Neural progenitor cell (in vitro differentiated cells): Measurements from ENCODE around the gene EP400. TPM values are rescaled to one million over a fixed set of nuclear protein-coding genes. Genes with fewer than 3 reads are reported as not detected.

Source experiments
- DNase-seq: peaks from one replicate; pipeline ENCODE4 v3.0.0-alpha.2; 2016; ENCODE audit warnings: low spot score
- H2AFZ ChIP-seq: fragments of 200-600 bp; sonication (generic); replicated peaks from 2 replicates; pipeline ENCODE4 v1.6.1; 2016; ENCODE audit warnings: antibody characterized with exemption
- H3F3A ChIP-seq: fragments of 200-600 bp; sonication (generic); 2 replicates; pipeline ENCODE4 v1.6.1; 2016; ENCODE audit warnings: antibody characterized with exemption, low read depth
- H3K27ac ChIP-seq: fragments of 200-600 bp; sonication (generic); 2 replicates; pipeline ENCODE4 v1.5.1; 2016; ENCODE audit warnings: mild to moderate bottlenecking
- H3K27me3 ChIP-seq: fragments of 200-600 bp; sonication (generic); 2 replicates; pipeline ENCODE4 v1.6.1; 2016; ENCODE audit warnings: mild to moderate bottlenecking, moderate library complexity
- H3K36me3 ChIP-seq: fragments of 200-600 bp; sonication (generic); 2 replicates; pipeline ENCODE4 v1.5.1; 2016
- H3K4me1 ChIP-seq: fragments of 200-600 bp; sonication (generic); 2 replicates; pipeline ENCODE4 v1.6.1; 2016; ENCODE audit warnings: mixed run types
- H3K4me2 ChIP-seq: fragments of 200-600 bp; sonication (generic); 2 replicates; pipeline ENCODE4 v1.6.1; 2016
- H3K4me3 ChIP-seq: fragments of 200-600 bp; sonication (generic); 2 replicates; pipeline ENCODE4 v1.5.1; 2016
- H3K79me2 ChIP-seq: fragments of 200-600 bp; sonication (generic); 2 replicates; pipeline ENCODE4 v1.6.1; 2016; ENCODE audit warnings: low read depth
- H3K9ac ChIP-seq: fragments of 200-600 bp; sonication (generic); 2 replicates; pipeline ENCODE4 v1.6.1; 2016
- H3K9me3 ChIP-seq: fragments of 200-600 bp; sonication (generic); 2 replicates; pipeline ENCODE4 v1.5.1; 2016; ENCODE audit warnings: low read depth
- H4K20me1 ChIP-seq: fragments of 200-600 bp; sonication (generic); 2 replicates; pipeline ENCODE4 v1.6.1; 2016; ENCODE audit warnings: low read depth
- H3K27ac Mint-ChIP-seq: 3 replicates; pipeline ENCODE4 v1.8.0; 2021; ENCODE audit warnings: mixed read lengths
- H3K27me3 Mint-ChIP-seq: 2 replicates; pipeline ENCODE4 v1.8.0; 2022; ENCODE audit warnings: low read depth, mild to moderate bottlenecking, inconsistent platforms, moderate library complexity, mixed read lengths; ENCODE audit not compliant: insufficient read depth
- H3K36me3 Mint-ChIP-seq: 3 replicates; pipeline ENCODE4 v1.8.0; 2021; ENCODE audit warnings: mixed read lengths
- H3K4me1 Mint-ChIP-seq: 3 replicates; pipeline ENCODE4 v1.8.0; 2021; ENCODE audit warnings: mixed read lengths
- H3K4me3 Mint-ChIP-seq: 3 replicates; pipeline ENCODE4 v1.8.0; 2021; ENCODE audit warnings: mild to moderate bottlenecking, moderate library complexity, mixed read lengths
- H3K9me3 Mint-ChIP-seq: 3 replicates; pipeline ENCODE4 v1.8.0; 2020; ENCODE audit warnings: mixed read lengths
- CTCF ChIP-seq: fragments of 200-600 bp; sonication (generic); IDR thresholded peaks from 2 replicates; pipeline ENCODE4 v1.5.1; 2017; ENCODE audit warnings: antibody characterized with exemption, mild to moderate bottlenecking
- EZH2 ChIP-seq: fragments of 200-600 bp; sonication (generic); IDR thresholded peaks from 2 replicates; pipeline ENCODE4 v1.6.1; 2017; ENCODE audit warnings: antibody characterized with exemption, mild to moderate bottlenecking, moderate library complexity
- EZH2phosphoT487 ChIP-seq: fragments of 200-600 bp; sonication (generic); IDR thresholded peaks from 2 replicates; pipeline ENCODE4 v1.6.1; 2017; ENCODE audit warnings: antibody characterized with exemption
- total RNA-seq: library from RNA; depleted of rRNA; stranded (reverse); fragments of >200 nt; gene quantifications from 2 replicates; pipeline ENCODE4 v1.2.3, GENCODE V29; 2015; ENCODE audit warnings: low replicate concordance

EP400 gene
- total RNA-seq, 1 donor from 2014 or later = 16.3 TPM

- H3K27me3 ChIP-seq = no peaks in the 10 kb centered on the region
- no peak overlapping the region for H3K4me3 ChIP-seq
- H3K79me2 ChIP-seq = peaks cover 89% of the 10 kb centered on the region
- DNase-seq = no peak
- peaks cover 4% of the 10 kb centered on the region for H3K36me3 ChIP-seq
- peaks cover 7% of the 10 kb centered on the region for H3K4me1 Mint-ChIP-seq
- no peak overlapping the region for H2AFZ ChIP-seq
- TF ChIP-seq EZH2 = no peak
- TF ChIP-seq CTCF = no peak
- TF ChIP-seq EZH2phosphoT487 = no peak
- no peak overlapping the region for H3K4me2 ChIP-seq
- H3K4me3 Mint-ChIP-seq = no peak overlapping the region
- H3K4me1 ChIP-seq = no peaks in the 10 kb centered on the region
- H3K27ac Mint-ChIP-seq = no peak overlapping the region
- peaks cover 68% of the 10 kb centered on the region for H4K20me1 ChIP-seq
- no peaks in the 10 kb centered on the region for H3K9me3 ChIP-seq
- no peak overlapping the region for H3K27ac ChIP-seq
- no peaks in the 10 kb centered on the region for H3F3A ChIP-seq
- H3K9me3 Mint-ChIP-seq = no peaks in the 10 kb centered on the region
- H3K36me3 Mint-ChIP-seq = peaks cover 10% of the 10 kb centered on the region
- H3K27me3 Mint-ChIP-seq = no peaks in the 10 kb centered on the region
- no peak overlapping the region for H3K9ac ChIP-seq
Observed at GRCh38 chr12:131963381-131963780, 13.6 kb downstream of the EP400 start.

DNA sequence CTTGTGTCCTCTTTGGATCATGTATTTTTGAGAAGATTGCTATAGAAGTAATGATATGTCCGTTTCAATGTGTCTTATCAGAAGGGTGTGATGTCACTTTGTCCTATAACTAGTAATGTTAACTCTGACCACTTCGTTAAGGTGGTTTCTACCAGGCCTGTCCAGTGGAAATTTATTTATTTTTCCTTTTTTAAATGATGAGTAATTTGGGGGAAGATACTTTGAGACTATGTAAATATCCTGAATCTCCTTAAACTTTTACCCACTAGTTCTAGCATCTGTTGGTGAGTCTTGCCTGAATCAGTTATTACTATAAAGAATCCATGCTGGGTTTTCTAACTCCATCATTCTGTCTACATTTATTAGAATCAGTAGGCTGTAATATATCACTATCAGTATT is 15.3 kb downstream of the EP400 start:
- no peak overlapping the region for H3K4me3 ChIP-seq
- H3K4me3 Mint-ChIP-seq = no peak overlapping the region
- H3K36me3 Mint-ChIP-seq = peaks cover 10% of the 10 kb centered on the region
- DNase-seq = no peak
- H3K27me3 ChIP-seq = no peaks in the 10 kb centered on the region
- H3K4me1 ChIP-seq = no peaks in the 10 kb centered on the region
- H3K36me3 ChIP-seq = peaks cover 4% of the 10 kb centered on the region
- H3K9me3 ChIP-seq = no peaks in the 10 kb centered on the region
- TF ChIP-seq EZH2 = no peak
- no peak for TF ChIP-seq EZH2phosphoT487
- no peak for TF ChIP-seq CTCF
- H3K27me3 Mint-ChIP-seq = peaks cover 2% of the 10 kb centered on the region
- no peak overlapping the region for H3K27ac Mint-ChIP-seq
- H3K4me2 ChIP-seq = no peak overlapping the region
- no peak overlapping the region for H2AFZ ChIP-seq
- peaks cover 51% of the 10 kb centered on the region for H4K20me1 ChIP-seq
- H3K9ac ChIP-seq = no peak overlapping the region
- no peaks in the 10 kb centered on the region for H3K4me1 Mint-ChIP-seq
- H3K9me3 Mint-ChIP-seq = no peaks in the 10 kb centered on the region
- no peaks in the 10 kb centered on the region for H3F3A ChIP-seq
- peaks cover 89% of the 10 kb centered on the region for H3K79me2 ChIP-seq
- no peak overlapping the region for H3K27ac ChIP-seq

GRCh38 chr12:131971226-131971625 is 21.5 kb downstream of the EP400 start:
- Mint-ChIP-seq H3K27me3 (peaks cover 7% of the 10 kb centered on the region), H3K27ac (no peak overlapping the region), H3K9me3 (no peaks in the 10 kb centered on the region), H3K36me3 (peaks cover 18% of the 10 kb centered on the region), H3K4me1 (no peaks in the 10 kb centered on the region), H3K4me3 (no peak overlapping the region)
- Histone ChIP-seq H3K36me3 (no peaks in the 10 kb centered on the region), H3K4me1 (no peaks in the 10 kb centered on the region), H3K4me3 (no peak overlapping the region), H4K20me1 (peaks cover 1% of the 10 kb centered on the region), H3K27me3 (no peaks in the 10 kb centered on the region), H3F3A (no peaks in the 10 kb centered on the region), H3K4me2 (no peak overlapping the region), H3K9ac (no peak overlapping the region), H3K9me3 (no peaks in the 10 kb centered on the region), H3K79me2 (peaks cover 100% of the 10 kb centered on the region), H3K27ac (no peak overlapping the region), H2AFZ (no peak overlapping the region)
- no peak for DNase-seq
- TF ChIP-seq EZH2 (no peak), EZH2phosphoT487 (no peak), CTCF (no peak)
